LNCaP clone FGC (cell line): Measurements from ENCODE around the gene GPR152.

Experiments
- DNase-seq: peaks from one replicate; pipeline ENCODE4 v3.0.0-alpha.2; 2011; ENCODE audit warnings: low read depth
- H3K4me3 ChIP-seq: 2 replicates; pipeline ENCODE4 v1.5.1; 2011; ENCODE audit warnings: mild to moderate bottlenecking, low read depth, low read length, control low read depth
- CTCF ChIP-seq: IDR thresholded peaks from 2 replicates; pipeline ENCODE4 v1.5.1; 2012; ENCODE audit warnings: mild to moderate bottlenecking; ENCODE audit not compliant: control insufficient read depth, insufficient read depth; ENCODE audit errors: extremely low read depth

The GPR152 gene

GRCh38 chr11:67413266-67413849 lies 39.2 kb downstream of the GPR152 start:
- no peak for DNase-seq
- no peak for TF ChIP-seq CTCF
- H3K4me3 ChIP-seq = no peak overlapping the region

GRCh38 chr11:67412495-67413179 lies 39.9 kb downstream of the GPR152 start:
- H3K4me3 ChIP-seq = no peak overlapping the region
- TF ChIP-seq CTCF = no peak
- no peak for DNase-seq

GRCh38 chr11:67411785-67412152 lies 40.8 kb downstream of the GPR152 start:
- no peak for TF ChIP-seq CTCF
- DNase-seq = no peak
- H3K4me3 ChIP-seq = no peak overlapping the region

GRCh38 chr11:67410984-67411784 lies 41.3 kb downstream of the GPR152 start:
- DNase-seq = no peak
- TF ChIP-seq CTCF = no peak
- H3K4me3 ChIP-seq = no peak overlapping the region

GRCh38 chr11:67410369-67410831 lies 42.1 kb downstream of the GPR152 start:
- DNase-seq = no peak
- no peak for TF ChIP-seq CTCF

GRCh38 chr11:67409781-67410368 lies 42.7 kb downstream of the GPR152 start:
- H3K4me3 ChIP-seq = no peak overlapping the region
- no peak for DNase-seq
- TF ChIP-seq CTCF = no peak

More at GRCh38 chr11:67410369-67410831, 42.1 kb downstream of the GPR152 start:
- no peak overlapping the region for H3K4me3 ChIP-seq
